ENCODE results near the gene CFAP410. TPM values are rescaled to one million over a fixed set of nuclear protein-coding genes. Genes with fewer than 3 reads are reported as not detected.
A peak's percentile ranks its signal among the peaks of the same experiment; 100 is the strongest.

CFAP410 gene
- total and polyA plus RNA-seq, 12 donors: 10.9 to 34.7 (median 13.9) TPM

DNA sequence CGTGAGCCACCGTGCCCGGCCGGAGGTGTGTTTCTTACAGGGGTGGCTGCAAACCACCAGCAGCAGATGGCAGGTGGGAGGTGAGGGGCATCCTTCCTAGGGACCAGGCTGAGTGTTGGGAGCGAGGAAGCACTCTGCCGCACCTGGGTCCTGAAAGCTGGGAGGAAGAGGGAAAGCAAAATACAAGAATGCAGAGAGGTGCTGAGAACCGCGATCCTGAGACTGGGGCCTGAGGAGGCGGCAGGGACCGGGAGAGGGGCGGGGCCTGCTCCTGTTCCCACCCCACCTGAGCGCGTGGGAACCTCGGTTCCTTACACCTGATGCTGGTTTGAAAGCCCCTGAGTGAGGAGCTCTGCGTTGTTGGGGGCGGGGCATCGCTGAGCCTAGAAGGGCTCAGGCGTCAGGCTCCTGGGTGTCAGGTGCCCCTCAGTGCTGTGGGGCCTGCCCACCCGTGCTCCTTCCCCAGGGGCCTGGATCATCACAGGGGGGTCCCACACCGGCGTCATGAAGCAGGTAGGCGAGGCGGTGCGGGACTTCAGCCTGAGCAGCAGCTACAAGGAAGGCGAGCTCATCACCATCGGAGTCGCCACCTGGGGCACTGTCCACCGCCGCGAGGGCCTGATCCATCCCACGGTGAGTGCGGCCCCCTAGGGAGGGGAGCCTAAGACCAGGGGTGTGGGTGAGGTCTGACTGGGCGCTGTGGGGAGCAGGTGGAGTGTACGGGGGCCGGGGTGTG, 29.7 kb upstream of the CFAP410 start:
- H3K4me1 ChIP-seq: peaks cover 0 to 6% (median 0%) of the 10 kb centered on the region in 9 donors
- no peak overlapping the region for H3K4me3 ChIP-seq
- no peak overlapping the region for H3K27ac ChIP-seq
- intact Hi-C loops (cut with DNase I): loop anchor here in 2 of 10 donors (5.0 to 10.0 kb wide), 2 partner anchors 86 to 98 kb away; partner anchors contain the start of gene LRRC3 (in 1 of the 2)
- peaks cover 0 to 22% (median 0%) of the 10 kb centered on the region in 9 donors for H3K36me3 ChIP-seq
- ATAC-seq: peak in 2 of 8 donors; percentile 30 to 40
- H3K27me3 ChIP-seq: peaks cover 0 to 58% (median 23%) of the 10 kb centered on the region in 7 donors
- DNase-seq: no peak
- WGBS, 2 donors: 29 to 33% methylated on average over 35 of the region's 35 CpGs
- peaks cover 0 to 8% (median 0%) of the 10 kb centered on the region in 11 donors for H3K9me3 ChIP-seq
- TF ChIP-seq, protein P1, sequence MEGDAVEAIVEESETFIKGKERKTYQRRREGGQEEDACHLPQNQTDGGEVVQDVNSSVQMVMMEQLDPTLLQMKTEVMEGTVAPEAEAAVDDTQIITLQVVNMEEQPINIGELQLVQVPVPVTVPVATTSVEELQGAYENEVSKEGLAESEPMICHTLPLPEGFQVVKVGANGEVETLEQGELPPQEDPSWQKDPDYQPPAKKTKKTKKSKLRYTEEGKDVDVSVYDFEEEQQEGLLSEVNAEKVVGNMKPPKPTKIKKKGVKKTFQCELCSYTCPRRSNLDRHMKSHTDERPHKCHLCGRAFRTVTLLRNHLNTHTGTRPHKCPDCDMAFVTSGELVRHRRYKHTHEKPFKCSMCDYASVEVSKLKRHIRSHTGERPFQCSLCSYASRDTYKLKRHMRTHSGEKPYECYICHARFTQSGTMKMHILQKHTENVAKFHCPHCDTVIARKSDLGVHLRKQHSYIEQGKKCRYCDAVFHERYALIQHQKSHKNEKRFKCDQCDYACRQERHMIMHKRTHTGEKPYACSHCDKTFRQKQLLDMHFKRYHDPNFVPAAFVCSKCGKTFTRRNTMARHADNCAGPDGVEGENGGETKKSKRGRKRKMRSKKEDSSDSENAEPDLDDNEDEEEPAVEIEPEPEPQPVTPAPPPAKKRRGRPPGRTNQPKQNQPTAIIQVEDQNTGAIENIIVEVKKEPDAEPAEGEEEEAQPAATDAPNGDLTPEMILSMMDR (IDR thresholded peaks at IDR 0.05): no peak

DNA sequence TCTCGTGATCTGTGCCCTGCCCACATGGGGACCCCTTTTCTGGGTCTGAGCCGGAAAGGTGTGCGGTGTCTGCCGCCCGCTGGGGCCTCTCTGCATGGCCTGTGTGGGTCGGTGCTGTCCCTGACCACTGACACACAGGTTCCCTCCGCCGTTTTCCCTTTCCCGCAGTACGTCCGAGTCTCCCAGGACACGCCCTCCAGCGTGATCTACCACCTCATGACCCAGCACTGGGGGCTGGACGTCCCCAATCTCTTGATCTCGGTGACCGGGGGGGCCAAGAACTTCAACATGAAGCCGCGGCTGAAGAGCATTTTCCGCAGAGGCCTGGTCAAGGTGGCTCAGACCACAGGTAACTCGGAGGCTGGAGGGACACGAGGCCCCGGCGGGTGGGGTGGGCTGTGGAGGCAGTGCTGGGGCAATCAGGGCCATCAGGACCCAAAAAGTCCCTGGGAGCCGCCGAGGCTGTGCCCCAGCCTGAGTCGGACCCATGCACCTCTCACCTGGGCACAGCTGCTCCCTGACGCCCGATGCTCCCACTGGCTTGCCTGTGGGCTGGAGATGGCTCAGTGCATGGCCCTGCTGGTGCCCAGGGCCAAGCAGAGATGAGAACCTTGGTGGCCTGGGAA, 27.5 kb upstream of the CFAP410 start:
- Histone ChIP-seq H3K27me3 (peaks cover 0 to 47% (median 19%) of the 10 kb centered on the region in 7 donors), H3K4me1 (peaks cover 0 to 6% (median 0%) of the 10 kb centered on the region in 9 donors), H3K4me3 (no peak overlapping the region), H3K36me3 (peaks cover 0 to 22% (median 0%) of the 10 kb centered on the region in 9 donors), H3K27ac (no peak overlapping the region), H3K9me3 (peaks cover 0 to 23% (median 5%) of the 10 kb centered on the region in 11 donors)
- 89 to 91% methylated on average over 27 to 28 of the region's 28 CpGs for WGBS, 2 donors
- DNase-seq (no peak), ATAC-seq (peak in 1 of 8 donors; percentile 25)
- intact Hi-C loops (cut with DNase I): loop anchor here in 2 of 10 donors (5.0 to 10.0 kb wide), 2 partner anchors 88 to 101 kb away; partner anchors contain the start of gene LRRC3 (in 1 of the 2)
- TF ChIP-seq, protein P1 (IDR thresholded peaks at IDR 0.05): no peak

DNA sequence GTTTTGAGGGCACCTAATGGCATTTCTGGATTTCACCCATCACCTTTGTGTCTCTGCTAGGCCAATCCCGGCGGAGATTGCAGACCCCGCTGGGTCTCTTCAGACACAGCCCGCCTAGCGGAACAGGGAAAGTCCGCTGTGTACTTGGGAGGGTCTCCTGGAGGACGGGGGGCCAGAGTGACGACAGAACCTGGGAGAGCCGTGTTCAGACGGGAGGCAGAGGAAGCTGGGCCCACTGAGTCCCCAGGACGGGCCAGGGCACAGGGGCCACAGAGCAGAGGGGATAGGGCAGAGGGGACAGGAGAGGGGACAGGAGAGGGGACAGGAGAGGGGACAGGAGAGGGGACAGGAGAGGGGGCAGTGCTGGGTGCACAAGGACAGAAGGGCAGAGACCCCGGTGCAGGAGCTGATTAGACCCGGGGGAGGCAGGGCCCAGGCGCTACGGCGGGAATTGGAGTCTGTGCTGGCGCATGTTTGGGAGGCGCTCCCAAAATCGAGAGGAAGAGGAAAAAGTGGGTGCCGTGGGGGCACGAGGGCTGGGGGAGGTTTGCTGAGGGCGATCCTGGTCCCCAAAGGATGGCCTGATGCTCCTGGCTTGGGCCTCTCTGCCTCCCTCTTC, 26.9 kb upstream of the CFAP410 start:
- Histone ChIP-seq H3K27ac (no peak overlapping the region), H3K4me3 (no peak overlapping the region), H3K27me3 (peaks cover 0 to 43% (median 19%) of the 10 kb centered on the region in 7 donors), H3K9me3 (peaks cover 0 to 23% (median 5%) of the 10 kb centered on the region in 11 donors), H3K4me1 (peaks cover 0 to 6% (median 0%) of the 10 kb centered on the region in 9 donors), H3K36me3 (peaks cover 0 to 18% (median 0%) of the 10 kb centered on the region in 9 donors)
- WGBS, 2 donors: 85 to 86% methylated on average over 22 of the region's 22 CpGs
- TF ChIP-seq, protein P1 (IDR thresholded peaks at IDR 0.05): no peak
- ATAC-seq (no peak), DNase-seq (no peak)
- intact Hi-C loops (cut with DNase I): loop anchor here in 2 of 10 donors (5.0 to 10.0 kb wide), 2 partner anchors 89 to 101 kb away; partner anchors contain the start of gene LRRC3 (in 1 of the 2)

Data from heart right ventricle (tissue), 16 donors.